HEK293 (cell line): ENCODE results near the gene MTFR1L.

ENCODE experiments used
- ZNF510 ChIP-seq: fragments of 450-650 bp; formaldehyde crosslinking; IDR thresholded peaks from 2 replicates; pipeline ENCODE4 v1.5.1; 2018; ENCODE audit warnings: mild to moderate bottlenecking, missing genetic modification characterization, missing biosample characterization; ENCODE audit not compliant: insufficient replicate concordance
- ZNF561 ChIP-seq: fragments of 450-650 bp; IDR thresholded peaks from 2 replicates; pipeline ENCODE4 v1.5.1; 2018; ENCODE audit warnings: missing biosample characterization, missing genetic modification characterization, borderline replicate concordance
- ZNF623 ChIP-seq: fragments of 450-650 bp; formaldehyde crosslinking; IDR thresholded peaks from 2 replicates; pipeline ENCODE4 v1.5.1; 2016; ENCODE audit warnings: missing biosample characterization, missing genetic modification characterization

DNA sequence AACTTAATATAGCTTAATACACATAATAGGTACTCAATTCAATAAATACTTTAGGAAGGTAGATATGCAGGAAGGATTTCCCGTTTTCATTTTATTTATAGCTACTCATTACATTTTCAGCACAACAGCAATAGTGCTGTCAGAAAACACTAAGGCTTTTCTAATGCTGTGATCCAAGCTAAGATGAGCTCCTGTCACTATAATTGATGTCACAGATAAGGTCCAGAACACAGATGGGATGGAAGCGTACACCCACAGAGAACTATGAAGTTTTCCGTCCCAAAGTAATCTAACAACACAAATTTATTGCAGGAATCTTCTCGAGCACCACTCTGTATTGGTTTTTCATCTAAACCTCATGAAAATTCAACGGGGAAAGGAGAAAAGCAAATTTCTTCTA lies 25.9 kb downstream of the MTFR1L start:
- TF ChIP-seq ZNF561 (tag by site-specific recombination) (no peak), ZNF623 (tag by site-specific recombination) (no peak), ZNF510 (tag by site-specific recombination) (no peak)
